Right atrium auricular region (tissue), 2 donors: ENCODE results near the gene DOC2A. TPM values are rescaled to one million over a fixed set of nuclear protein-coding genes. Genes with fewer than 3 reads are reported as not detected.

Experiments used
- DNase-seq: peaks from one replicate; pipeline ENCODE4 v3.0.0-alpha.2; 2019; ENCODE audit warnings: low spot score
- H3K27ac ChIP-seq, 2 donors: fragments of 200-600 bp; sonication (generic); 1 replicate in 1 of 2; 2 replicates in 1 of 2; pipeline ENCODE4 v1.5.1; 2016 to 2019
- H3K27me3 ChIP-seq, 2 donors: fragments of 200-600 bp; sonication (generic); one replicate each; pipeline versions ENCODE4 v1.5.1 to v1.6.0; 2017 to 2019
- H3K36me3 ChIP-seq: fragments of 200-600 bp; sonication (generic); one replicate; pipeline ENCODE4 v1.5.1; 2016
- H3K4me1 ChIP-seq, 2 donors: fragments of 200-600 bp; sonication (generic); one replicate each; pipeline versions ENCODE4 v1.5.1 to v1.6.0; 2017 to 2019
- H3K4me3 ChIP-seq, 2 donors: fragments of 200-600 bp; sonication (generic); 1 replicate in 1 of 2; 2 replicates in 1 of 2; pipeline ENCODE4 v1.5.1; 2017 to 2019; ENCODE audit warnings: mild to moderate bottlenecking in 1 of 2, moderate library complexity in 1 of 2
- H3K9me3 ChIP-seq, 2 donors: fragments of 200-600 bp; sonication (generic); one replicate each; pipeline ENCODE4 v1.5.1; 2019
- total RNA-seq, 2 donors: library from RNA; depleted of rRNA; stranded (reverse); fragments of >200 nt; gene quantifications; one replicate each; pipeline ENCODE4 v1.1.0, GENCODE V29; 2016
- TF ChIP-seq, protein P1 (sequence below), 2 donors: fragments of 200-600 bp; sonication (generic); IDR thresholded peaks; one replicate each; pipeline ENCODE4 v1.5.1; 2019; ENCODE audit warnings: antibody characterized with exemption in 2 of 2

The DOC2A gene
- total RNA-seq, 2 donors from 2014 or later = not detected

DNA sequence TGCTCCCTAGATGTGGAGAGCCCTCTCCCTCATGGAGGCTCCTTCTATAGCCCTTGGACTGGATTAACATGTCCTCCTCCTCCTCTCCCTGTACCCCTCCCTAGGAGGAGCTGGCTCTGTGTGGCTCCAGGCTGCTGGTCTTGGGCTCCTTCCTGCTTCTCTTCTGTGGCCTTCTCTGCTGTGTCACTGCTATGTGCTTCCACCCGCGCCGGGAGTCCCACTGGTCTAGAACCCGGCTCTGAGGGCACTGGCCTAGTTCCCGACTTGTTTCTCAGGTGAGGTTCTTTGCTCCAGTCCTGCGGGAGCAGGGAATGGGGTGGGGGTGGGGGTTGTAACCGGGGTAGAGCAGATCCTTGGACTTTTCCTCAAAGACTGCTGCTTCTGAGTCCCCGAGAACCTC is 39.5 kb downstream of the DOC2A start:
- Histone ChIP-seq H3K27me3 (no peaks in the 10 kb centered on the region), H3K27ac (no peak overlapping the region), H3K4me3 (no peak overlapping the region), H3K36me3 (peaks cover 12% of the 10 kb centered on the region), H3K9me3 (no peaks in the 10 kb centered on the region), H3K4me1 (peaks cover 0 to 21% of the 10 kb centered on the region in 2 donors)
- DNase-seq = no peak
- TF ChIP-seq, protein P1, sequence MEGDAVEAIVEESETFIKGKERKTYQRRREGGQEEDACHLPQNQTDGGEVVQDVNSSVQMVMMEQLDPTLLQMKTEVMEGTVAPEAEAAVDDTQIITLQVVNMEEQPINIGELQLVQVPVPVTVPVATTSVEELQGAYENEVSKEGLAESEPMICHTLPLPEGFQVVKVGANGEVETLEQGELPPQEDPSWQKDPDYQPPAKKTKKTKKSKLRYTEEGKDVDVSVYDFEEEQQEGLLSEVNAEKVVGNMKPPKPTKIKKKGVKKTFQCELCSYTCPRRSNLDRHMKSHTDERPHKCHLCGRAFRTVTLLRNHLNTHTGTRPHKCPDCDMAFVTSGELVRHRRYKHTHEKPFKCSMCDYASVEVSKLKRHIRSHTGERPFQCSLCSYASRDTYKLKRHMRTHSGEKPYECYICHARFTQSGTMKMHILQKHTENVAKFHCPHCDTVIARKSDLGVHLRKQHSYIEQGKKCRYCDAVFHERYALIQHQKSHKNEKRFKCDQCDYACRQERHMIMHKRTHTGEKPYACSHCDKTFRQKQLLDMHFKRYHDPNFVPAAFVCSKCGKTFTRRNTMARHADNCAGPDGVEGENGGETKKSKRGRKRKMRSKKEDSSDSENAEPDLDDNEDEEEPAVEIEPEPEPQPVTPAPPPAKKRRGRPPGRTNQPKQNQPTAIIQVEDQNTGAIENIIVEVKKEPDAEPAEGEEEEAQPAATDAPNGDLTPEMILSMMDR (IDR thresholded peaks at IDR 0.05) = no peak

GRCh38 chr16:29968205-29968604 is 42.6 kb downstream of the DOC2A start:
- Histone ChIP-seq H3K27ac (no peak overlapping the region), H3K36me3 (peaks cover 12% of the 10 kb centered on the region), H3K9me3 (no peaks in the 10 kb centered on the region), H3K4me3 (no peak overlapping the region), H3K27me3 (no peaks in the 10 kb centered on the region), H3K4me1 (peaks cover 0 to 4% of the 10 kb centered on the region in 2 donors)
- TF ChIP-seq, protein P1 (IDR thresholded peaks at IDR 0.05) = no peak
- DNase-seq = no peak

DNA sequence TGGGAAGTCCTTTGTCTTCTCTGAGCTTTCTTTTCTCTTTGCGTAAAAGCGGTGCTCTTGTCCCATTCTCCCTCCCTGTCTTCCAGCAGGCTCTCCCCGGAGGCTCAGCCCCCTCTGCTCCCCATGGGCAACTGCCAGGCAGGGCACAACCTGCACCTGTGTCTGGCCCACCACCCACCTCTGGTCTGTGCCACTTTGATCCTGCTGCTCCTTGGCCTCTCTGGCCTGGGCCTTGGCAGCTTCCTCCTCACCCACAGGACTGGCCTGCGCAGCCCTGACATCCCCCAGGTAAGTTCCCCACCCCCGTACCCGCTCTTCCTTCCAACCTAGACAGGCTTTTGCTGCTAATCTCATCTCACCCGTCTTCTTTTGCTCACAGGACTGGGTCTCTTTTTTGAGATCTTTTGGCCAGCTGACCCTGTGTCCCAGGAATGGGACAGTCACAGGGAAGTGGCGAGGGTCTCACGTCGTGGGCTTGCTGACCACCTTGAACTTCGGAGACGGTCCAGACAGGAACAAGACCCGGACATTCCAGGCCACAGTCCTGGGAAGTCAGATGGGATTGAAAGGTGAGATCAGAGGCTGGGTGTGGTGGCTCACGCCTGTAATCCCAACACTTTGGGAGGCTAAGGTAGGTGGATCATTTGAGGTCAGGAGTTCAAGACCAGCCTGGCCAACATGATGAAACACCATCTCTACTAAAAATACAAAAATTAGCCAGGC is 47.6 kb downstream of the DOC2A start:
- no peaks in the 10 kb centered on the region for H3K9me3 ChIP-seq
- peaks cover 0 to 18% of the 10 kb centered on the region in 2 donors for H3K4me1 ChIP-seq
- H3K4me3 ChIP-seq = peak overlapping the region; percentile 66 to 80
- peak overlapping the region; percentile 93 for H3K27ac ChIP-seq
- peaks cover 4% of the 10 kb centered on the region for H3K36me3 ChIP-seq
- H3K27me3 ChIP-seq = no peaks in the 10 kb centered on the region
- no peak for DNase-seq
- TF ChIP-seq, protein P1 (IDR thresholded peaks at IDR 0.05) = no peak

DNA sequence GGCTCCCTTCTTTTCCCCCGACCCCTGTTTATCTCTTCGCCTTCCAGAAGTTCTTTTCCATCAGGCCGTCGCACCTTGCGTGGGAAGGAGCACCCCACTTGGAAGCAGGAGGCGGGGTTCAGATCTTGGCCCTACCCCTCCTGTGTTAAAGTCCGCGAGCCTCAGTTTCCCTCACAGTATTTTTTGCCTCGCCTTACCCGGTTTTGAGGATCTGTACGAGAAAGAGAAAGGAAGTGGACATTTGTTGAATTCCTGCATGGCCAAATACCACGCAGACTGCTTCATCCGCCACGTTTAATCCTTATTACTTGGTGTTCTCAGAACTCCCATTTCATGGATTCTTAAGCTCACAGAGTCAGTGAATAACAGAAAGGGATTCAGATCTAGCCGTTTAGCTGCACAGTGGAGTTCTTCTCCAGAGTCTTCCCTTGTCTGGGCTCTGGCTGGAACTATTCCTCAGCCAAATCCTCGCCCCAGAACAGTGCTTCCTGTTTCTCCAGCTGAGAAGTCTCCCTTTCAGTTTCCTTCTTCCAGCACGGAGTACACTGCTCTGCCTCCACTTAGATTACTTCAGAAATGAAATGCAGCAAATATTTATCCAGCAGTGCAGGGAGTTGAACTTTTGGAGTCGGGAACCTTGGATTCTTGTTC is 48.4 kb downstream of the DOC2A start:
- peaks cover 0 to 18% of the 10 kb centered on the region in 2 donors for H3K4me1 ChIP-seq
- peak overlapping the region; percentile 66 to 80 for H3K4me3 ChIP-seq
- no peaks in the 10 kb centered on the region for H3K36me3 ChIP-seq
- DNase-seq = no peak
- H3K27me3 ChIP-seq = no peaks in the 10 kb centered on the region
- TF ChIP-seq, protein P1 (IDR thresholded peaks at IDR 0.05) = no peak
- H3K9me3 ChIP-seq = no peaks in the 10 kb centered on the region
- peak overlapping the region; percentile 93 for H3K27ac ChIP-seq

- Histone ChIP-seq H3K4me1 (peaks cover 0 to 18% of the 10 kb centered on the region in 2 donors), H3K27me3 (no peaks in the 10 kb centered on the region), H3K27ac (peak within 1 kb of the TSS; percentile 93), H3K9me3 (no peaks in the 10 kb centered on the region), H3K4me3 (peak within 1 kb of the TSS; percentile 66 to 80), H3K36me3 (no peaks in the 10 kb centered on the region)
- TF ChIP-seq, protein P1 (IDR thresholded peaks at IDR 0.05) = peak; percentile 35 to 59
- peak; percentile 88 for DNase-seq
Observed at GRCh38 chr16:29961479-29962343, 49.1 kb downstream of the DOC2A start, which contains the start of gene TMEM219. Gene TMEM219 (plus strand): TSS chr16:29962079. CDS start chr16:29963144, 1,065 bp downstream.
